Astrocyte (in vitro differentiated cells and primary cell): Measurements from ENCODE around the gene CDH9. TPM values are rescaled to one million over a fixed set of nuclear protein-coding genes. Genes with fewer than 3 reads are reported as not detected.

Experiments used
- DNase-seq: peaks from one replicate; pipeline ENCODE4 v3.0.0-alpha.2; 2010; ENCODE audit warnings: low read depth
- FAIRE-seq: peaks from 2 replicates; lab custom pipeline; 2011; peaks lifted over from hg19 to GRCh38; lab: Jason Lieb, UNC
- H2AFZ ChIP-seq: 2 replicates; pipeline ENCODE4 v1.6.0; 2012; ENCODE audit warnings: low read depth, low read length, inconsistent platforms
- H3K27ac ChIP-seq: 2 replicates; pipeline ENCODE4 v1.5.1; 2011; ENCODE audit warnings: low read depth, low read length, inconsistent platforms
- H3K27me3 ChIP-seq: 2 replicates; pipeline ENCODE4 v1.6.0; 2011; ENCODE audit warnings: low read length, inconsistent platforms; ENCODE audit not compliant: insufficient read depth
- H3K36me3 ChIP-seq: 2 replicates; pipeline ENCODE4 v1.5.1; 2011; ENCODE audit warnings: low read length, inconsistent platforms; ENCODE audit not compliant: insufficient read depth
- H3K4me1 ChIP-seq: 2 replicates; pipeline ENCODE4 v1.5.1; 2011; ENCODE audit warnings: low read length, inconsistent platforms; ENCODE audit not compliant: insufficient read depth
- H3K4me2 ChIP-seq: 2 replicates; pipeline ENCODE4 v1.6.0; 2012; ENCODE audit warnings: low read length, inconsistent platforms
- H3K4me3 ChIP-seq: 2 replicates; pipeline ENCODE4 v1.5.1; 2011; ENCODE audit warnings: low read depth, mild to moderate bottlenecking, low read length, inconsistent platforms; ENCODE audit not compliant: insufficient read depth
- H3K79me2 ChIP-seq: 2 replicates; pipeline ENCODE4 v1.6.0; 2012; ENCODE audit warnings: mild to moderate bottlenecking, low read length, inconsistent platforms; ENCODE audit not compliant: insufficient read depth
- H3K9ac ChIP-seq: 2 replicates; pipeline ENCODE4 v1.6.0; 2012; ENCODE audit warnings: mild to moderate bottlenecking, low read length, inconsistent platforms
- H3K9me3 ChIP-seq: 2 replicates; pipeline ENCODE4 v1.5.1; 2012; ENCODE audit warnings: low read depth, mild to moderate bottlenecking, low read length, inconsistent platforms; ENCODE audit not compliant: insufficient read depth
- H4K20me1 ChIP-seq: 2 replicates; pipeline ENCODE4 v1.6.0; 2012; ENCODE audit warnings: low read length, inconsistent platforms; ENCODE audit not compliant: insufficient read depth
- H3K27ac Mint-ChIP-seq: one replicate; pipeline ENCODE4 v1.8.0; 2021; ENCODE audit warnings: mild to moderate bottlenecking, mixed read lengths; ENCODE audit not compliant: unreplicated experiment
- H3K27me3 Mint-ChIP-seq: one replicate; pipeline ENCODE4 v1.8.0; 2021; ENCODE audit warnings: low read depth, mixed read lengths; ENCODE audit not compliant: unreplicated experiment
- H3K36me3 Mint-ChIP-seq: one replicate; pipeline ENCODE4 v1.8.0; 2021; ENCODE audit warnings: low read depth, mixed read lengths; ENCODE audit not compliant: unreplicated experiment
- H3K4me1 Mint-ChIP-seq: one replicate; pipeline ENCODE4 v1.8.0; 2021; ENCODE audit warnings: low read depth, mixed read lengths; ENCODE audit not compliant: unreplicated experiment
- H3K4me3 Mint-ChIP-seq: one replicate; pipeline ENCODE4 v1.8.0; 2021; ENCODE audit warnings: mild to moderate bottlenecking, moderate library complexity, mixed read lengths; ENCODE audit not compliant: unreplicated experiment
- H3K9me3 Mint-ChIP-seq: one replicate; pipeline ENCODE4 v1.8.0; 2021; ENCODE audit warnings: mild to moderate bottlenecking, mixed read lengths; ENCODE audit not compliant: unreplicated experiment
- EZH2 ChIP-seq: IDR thresholded peaks from 2 replicates; pipeline ENCODE4 v1.6.1; 2012; ENCODE audit warnings: mild to moderate bottlenecking, low read length, inconsistent platforms; ENCODE audit not compliant: insufficient read depth
- total RNA-seq: library from RNA; stranded (reverse); gene quantifications from 2 replicates; pipeline ENCODE4 v1.2.1, GENCODE V29; 2021
- TF ChIP-seq, protein P1 (sequence below): IDR thresholded peaks from 2 replicates; pipeline ENCODE4 v1.5.1; 2011; ENCODE audit warnings: low read depth, mild to moderate bottlenecking, inconsistent platforms, low read length, moderate library complexity; ENCODE audit not compliant: insufficient read depth

The CDH9 gene
- total RNA-seq, 1 donor from 2014 or later = not detected

DNA sequence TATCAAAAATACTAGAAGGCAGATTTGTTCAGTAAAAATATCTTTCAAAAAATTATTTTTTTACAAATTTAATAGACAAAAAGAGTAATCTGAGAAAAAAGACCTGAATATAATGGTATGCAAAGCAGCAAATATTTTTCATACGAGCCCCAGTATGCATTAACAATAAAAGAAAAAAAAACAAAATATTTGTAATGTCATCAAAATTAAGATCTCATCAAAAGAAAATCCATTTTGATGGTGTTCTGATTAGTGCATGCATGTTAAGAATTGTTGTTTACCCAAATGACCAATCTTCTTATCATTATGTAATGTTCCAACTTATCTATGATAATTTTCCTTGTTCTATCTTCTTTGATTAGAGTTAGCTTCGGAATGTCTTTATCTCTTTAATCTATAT lies 106.1 kb downstream of the CDH9 start:
- Histone ChIP-seq H3K4me1 (no peaks in the 10 kb centered on the region), H3K4me2 (no peak overlapping the region), H3K36me3 (no peaks in the 10 kb centered on the region), H4K20me1 (no peaks in the 10 kb centered on the region), H3K9me3 (no peaks in the 10 kb centered on the region), H3K27ac (no peak overlapping the region), H3K79me2 (no peaks in the 10 kb centered on the region), H3K4me3 (no peak overlapping the region), H2AFZ (no peak overlapping the region), H3K9ac (no peak overlapping the region), H3K27me3 (no peaks in the 10 kb centered on the region)
- DNase-seq (no peak), FAIRE-seq (no peak)
- H3K4me1 Mint-ChIP-seq = no peaks in the 10 kb centered on the region
- TF ChIP-seq, protein P1, sequence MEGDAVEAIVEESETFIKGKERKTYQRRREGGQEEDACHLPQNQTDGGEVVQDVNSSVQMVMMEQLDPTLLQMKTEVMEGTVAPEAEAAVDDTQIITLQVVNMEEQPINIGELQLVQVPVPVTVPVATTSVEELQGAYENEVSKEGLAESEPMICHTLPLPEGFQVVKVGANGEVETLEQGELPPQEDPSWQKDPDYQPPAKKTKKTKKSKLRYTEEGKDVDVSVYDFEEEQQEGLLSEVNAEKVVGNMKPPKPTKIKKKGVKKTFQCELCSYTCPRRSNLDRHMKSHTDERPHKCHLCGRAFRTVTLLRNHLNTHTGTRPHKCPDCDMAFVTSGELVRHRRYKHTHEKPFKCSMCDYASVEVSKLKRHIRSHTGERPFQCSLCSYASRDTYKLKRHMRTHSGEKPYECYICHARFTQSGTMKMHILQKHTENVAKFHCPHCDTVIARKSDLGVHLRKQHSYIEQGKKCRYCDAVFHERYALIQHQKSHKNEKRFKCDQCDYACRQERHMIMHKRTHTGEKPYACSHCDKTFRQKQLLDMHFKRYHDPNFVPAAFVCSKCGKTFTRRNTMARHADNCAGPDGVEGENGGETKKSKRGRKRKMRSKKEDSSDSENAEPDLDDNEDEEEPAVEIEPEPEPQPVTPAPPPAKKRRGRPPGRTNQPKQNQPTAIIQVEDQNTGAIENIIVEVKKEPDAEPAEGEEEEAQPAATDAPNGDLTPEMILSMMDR = no peak
- TF ChIP-seq EZH2 = no peak
- H3K9me3 Mint-ChIP-seq = no peaks in the 10 kb centered on the region
- H3K4me3 Mint-ChIP-seq = no peak overlapping the region
- H3K36me3 Mint-ChIP-seq = no peaks in the 10 kb centered on the region
- no peak overlapping the region for H3K27ac Mint-ChIP-seq
- no peaks in the 10 kb centered on the region for H3K27me3 Mint-ChIP-seq

DNA sequence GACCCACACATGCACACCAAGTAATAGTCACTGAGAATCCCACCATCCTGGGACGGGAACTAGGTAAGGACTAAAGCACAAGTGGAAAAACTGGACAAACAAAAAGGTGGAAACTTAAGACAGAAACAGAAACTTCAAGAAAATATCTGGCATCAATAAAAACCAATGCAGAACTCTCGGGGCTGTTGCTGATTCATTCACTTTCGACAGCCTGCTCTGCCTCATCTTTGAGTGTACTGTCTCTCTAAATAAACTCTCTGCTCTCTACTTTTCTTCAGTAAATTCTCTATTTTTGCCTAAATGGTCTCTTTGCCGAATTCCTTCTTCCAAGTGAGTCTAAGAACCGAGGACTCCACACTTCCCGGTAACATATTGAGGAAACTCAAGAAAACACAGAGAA lies 116.9 kb downstream of the CDH9 start:
- Histone ChIP-seq H4K20me1 (no peaks in the 10 kb centered on the region), H3K36me3 (no peaks in the 10 kb centered on the region), H3K4me2 (no peak overlapping the region), H3K79me2 (no peaks in the 10 kb centered on the region), H2AFZ (no peak overlapping the region), H3K4me1 (no peaks in the 10 kb centered on the region), H3K27me3 (no peaks in the 10 kb centered on the region), H3K9ac (no peak overlapping the region), H3K4me3 (no peak overlapping the region), H3K27ac (no peak overlapping the region), H3K9me3 (no peaks in the 10 kb centered on the region)
- TF ChIP-seq, protein P1 = no peak
- no peak for TF ChIP-seq EZH2
- FAIRE-seq (no peak), DNase-seq (no peak)
- H3K4me1 Mint-ChIP-seq = no peaks in the 10 kb centered on the region
- no peak overlapping the region for H3K4me3 Mint-ChIP-seq
- no peak overlapping the region for H3K27ac Mint-ChIP-seq
- H3K9me3 Mint-ChIP-seq = peaks cover 2% of the 10 kb centered on the region
- H3K27me3 Mint-ChIP-seq = peaks cover 3% of the 10 kb centered on the region
- no peaks in the 10 kb centered on the region for H3K36me3 Mint-ChIP-seq

GRCh38 chr5:26903469-26903868 lies 134.9 kb downstream of the CDH9 start:
- FAIRE-seq = no peak
- Mint-ChIP-seq H3K4me3 (no peak overlapping the region), H3K27me3 (no peaks in the 10 kb centered on the region), H3K36me3 (no peaks in the 10 kb centered on the region), H3K27ac (no peak overlapping the region), H3K9me3 (peaks cover 2% of the 10 kb centered on the region), H3K4me1 (no peaks in the 10 kb centered on the region)
- Histone ChIP-seq H3K79me2 (no peaks in the 10 kb centered on the region), H4K20me1 (no peaks in the 10 kb centered on the region), H3K9me3 (no peaks in the 10 kb centered on the region), H3K4me3 (no peak overlapping the region), H3K27me3 (no peaks in the 10 kb centered on the region), H3K36me3 (no peaks in the 10 kb centered on the region), H3K9ac (no peak overlapping the region), H3K4me2 (no peak overlapping the region), H3K27ac (no peak overlapping the region), H3K4me1 (no peaks in the 10 kb centered on the region), H2AFZ (no peak overlapping the region)
- TF ChIP-seq, protein P1 = no peak
- TF ChIP-seq EZH2 = no peak
- DNase-seq = no peak
